Measurements from ENCODE around the gene TMEM74B. TPM values are rescaled to one million over a fixed set of nuclear protein-coding genes. Genes with fewer than 3 reads are reported as not detected.

TMEM74B gene
- polyA plus RNA-seq, 5 donors: 10.3 to 16.0 (median 12.1) TPM

DNA sequence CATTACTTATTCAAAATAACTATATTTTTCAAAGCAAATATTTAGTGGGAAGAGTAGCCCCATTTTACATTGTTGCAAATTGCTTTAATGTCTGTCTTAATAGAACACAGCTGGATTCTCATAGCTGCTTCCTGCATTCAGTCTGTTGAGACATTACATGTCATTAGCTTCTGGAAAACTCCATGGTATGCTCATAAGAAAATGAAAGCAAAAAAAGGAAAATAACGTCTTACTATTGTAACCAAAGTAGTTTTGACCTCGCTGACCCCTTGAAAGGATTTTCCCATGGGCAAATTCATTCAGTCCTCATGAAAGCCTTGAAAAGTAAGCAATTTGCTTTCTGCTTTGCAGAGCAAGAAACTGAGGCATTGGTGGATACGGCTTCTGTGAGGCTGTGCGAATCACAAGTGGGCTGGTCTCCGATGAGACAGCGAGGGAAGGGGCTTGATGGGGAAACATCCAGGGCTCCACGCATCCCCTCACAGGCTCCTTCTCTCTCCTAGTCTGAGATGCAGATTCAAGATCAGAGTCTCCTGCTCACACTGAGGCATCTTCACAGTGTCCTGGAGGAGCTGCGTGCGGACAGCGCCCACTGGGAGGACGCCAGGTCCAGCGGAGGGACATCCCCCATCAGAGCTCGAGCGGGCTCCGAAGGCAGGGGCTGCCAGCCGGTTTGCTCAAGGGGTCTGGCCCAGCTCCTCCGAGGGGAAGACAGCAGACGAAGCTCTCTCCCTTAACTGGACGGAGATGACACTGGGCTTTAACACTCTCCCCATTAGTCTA, 21.8 kb upstream of the TMEM74B start:
- DNase-seq: peak in 1 of 2 donors; percentile 26

DNA sequence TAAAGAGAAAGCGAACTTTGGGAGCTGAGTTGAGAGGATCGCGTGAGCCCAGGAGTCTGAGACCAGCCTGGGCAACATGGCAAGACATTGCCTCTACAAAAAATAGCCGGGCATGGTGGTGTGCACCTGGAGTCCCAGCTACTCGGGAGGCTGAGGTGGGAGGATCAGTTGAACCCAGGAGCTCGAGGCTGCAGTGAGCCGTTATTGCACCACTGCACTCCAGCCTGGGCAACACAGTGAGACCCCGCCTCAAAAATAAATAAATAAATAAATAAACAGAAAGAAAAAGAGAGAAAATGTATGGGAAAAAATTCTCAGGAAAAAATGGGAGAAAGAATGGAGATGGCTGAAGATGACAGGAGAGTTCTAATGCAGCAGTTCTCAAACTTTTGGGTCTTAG, 21.0 kb upstream of the TMEM74B start:
- no peak for DNase-seq

DNA sequence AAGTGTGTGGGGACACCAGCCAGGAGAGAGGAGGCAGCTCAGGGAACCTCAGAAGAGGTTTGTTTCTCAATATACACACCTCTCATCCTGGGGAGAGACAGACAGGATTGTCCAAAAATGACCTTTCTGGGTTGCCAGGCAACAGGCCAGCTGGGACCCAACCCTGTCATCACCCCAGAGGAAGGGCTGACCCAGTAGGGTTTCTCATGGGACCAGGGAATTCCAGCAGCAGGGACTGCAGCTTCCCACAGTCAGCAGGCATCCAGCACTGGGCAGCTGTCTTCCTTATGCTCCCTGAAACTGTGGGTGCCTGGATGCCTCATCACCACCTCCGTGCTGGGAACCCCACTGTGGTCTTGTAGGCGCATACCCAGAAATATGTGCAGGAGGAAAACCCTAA, 19.8 kb upstream of the TMEM74B start:
- DNase-seq: no peak

DNA sequence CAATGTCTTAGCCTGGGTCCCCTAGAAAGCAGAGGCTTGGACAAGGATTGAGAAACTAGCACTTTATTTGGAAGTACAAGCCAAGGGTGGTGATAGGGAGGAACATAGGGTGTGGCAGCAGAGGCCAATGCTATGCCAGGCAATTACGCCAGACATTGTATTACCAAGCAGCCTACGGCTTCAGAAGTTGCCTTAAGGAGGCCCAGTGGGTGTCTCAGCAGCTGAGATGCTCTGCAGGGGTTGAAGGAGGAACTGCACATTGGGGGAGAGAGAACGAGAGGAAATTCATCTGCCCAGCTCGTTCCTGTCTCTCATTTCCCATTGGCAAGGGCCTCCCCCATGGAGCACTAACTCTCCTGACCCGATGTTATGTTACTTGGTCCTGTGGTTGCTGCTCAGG, 19.3 kb upstream of the TMEM74B start:
- DNase-seq: no peak

DNA sequence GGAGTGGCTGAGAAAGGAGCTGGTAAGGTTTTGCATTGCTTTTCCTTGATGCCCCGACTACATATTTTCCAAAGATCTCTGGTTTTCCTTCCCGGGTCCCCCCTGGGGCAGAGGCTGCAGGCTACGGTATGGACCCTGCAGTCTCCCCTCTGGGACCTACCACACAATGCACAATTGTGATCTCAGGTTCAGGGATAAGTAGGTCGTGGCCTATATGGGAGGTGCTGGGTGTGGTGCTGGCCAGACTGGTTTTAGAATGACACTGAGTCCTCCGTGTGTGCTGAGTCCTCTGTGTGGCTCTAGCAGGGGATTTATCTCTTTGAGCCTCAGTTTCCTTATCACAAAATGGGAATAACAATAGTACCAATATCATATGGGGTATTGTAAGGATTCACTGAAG, 18.8 kb upstream of the TMEM74B start:
- DNase-seq: no peak

DNA sequence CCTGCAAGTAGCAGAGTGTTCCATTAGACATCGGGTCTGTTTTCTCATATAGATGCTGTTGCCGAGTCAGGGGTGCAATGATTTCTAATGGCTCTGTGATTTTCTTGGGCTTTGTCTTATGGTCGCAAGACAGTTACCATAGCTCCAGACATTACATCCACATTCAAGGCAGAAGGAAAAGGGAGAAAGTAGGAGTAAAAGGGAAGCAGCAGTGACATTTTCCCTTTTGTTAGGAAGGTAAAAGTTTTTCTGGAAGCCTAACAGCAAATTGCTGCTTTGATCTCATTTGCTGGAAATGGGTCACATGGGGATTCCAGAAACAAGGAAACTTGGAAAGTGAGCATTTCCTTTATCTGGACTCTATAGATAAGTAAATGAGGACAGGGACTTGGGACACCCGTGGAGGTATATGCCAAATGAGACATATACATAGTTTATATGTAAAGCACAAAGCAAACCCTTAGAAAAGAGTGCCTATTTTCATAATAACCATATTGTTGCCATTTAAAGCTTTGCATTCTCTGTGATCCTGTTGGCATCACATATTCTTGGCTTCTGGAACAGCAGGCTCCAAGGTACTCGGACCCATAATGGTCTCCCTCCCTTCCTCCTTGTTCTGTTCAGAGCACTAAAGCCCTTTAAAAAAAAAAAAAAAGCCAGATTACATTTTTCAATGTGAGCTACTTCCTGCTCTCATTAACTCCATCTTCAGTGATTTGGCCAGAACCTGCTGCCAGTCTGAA, 18.2 kb upstream of the TMEM74B start, which contains the start of gene C20orf202:
C20orf202 (plus strand) TSS at position 693 of the 743 bp plus-strand sequence. CDS start 132 bp downstream, outside the sequence.
- no peak for DNase-seq

DNA sequence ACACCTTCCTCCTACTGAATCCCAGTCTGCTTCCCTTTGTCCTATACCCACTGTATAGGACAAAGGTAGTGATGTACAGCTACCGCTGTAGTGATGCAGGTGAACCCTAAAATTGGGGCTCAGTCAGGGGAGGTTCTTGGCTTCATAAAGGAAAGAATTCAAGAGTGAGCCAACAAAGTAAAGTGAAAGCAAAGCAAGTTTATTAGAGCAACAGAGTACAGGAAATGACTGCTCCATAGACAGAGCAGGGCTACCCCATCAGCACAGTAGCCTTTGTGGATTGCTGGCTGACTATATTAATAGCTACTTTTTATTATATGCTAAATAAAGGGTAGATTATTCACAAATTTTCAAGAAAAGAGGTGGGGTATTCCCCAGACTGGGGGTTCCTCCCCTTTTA, 15.2 kb upstream of the TMEM74B start:
- DNase-seq: no peak

DNA sequence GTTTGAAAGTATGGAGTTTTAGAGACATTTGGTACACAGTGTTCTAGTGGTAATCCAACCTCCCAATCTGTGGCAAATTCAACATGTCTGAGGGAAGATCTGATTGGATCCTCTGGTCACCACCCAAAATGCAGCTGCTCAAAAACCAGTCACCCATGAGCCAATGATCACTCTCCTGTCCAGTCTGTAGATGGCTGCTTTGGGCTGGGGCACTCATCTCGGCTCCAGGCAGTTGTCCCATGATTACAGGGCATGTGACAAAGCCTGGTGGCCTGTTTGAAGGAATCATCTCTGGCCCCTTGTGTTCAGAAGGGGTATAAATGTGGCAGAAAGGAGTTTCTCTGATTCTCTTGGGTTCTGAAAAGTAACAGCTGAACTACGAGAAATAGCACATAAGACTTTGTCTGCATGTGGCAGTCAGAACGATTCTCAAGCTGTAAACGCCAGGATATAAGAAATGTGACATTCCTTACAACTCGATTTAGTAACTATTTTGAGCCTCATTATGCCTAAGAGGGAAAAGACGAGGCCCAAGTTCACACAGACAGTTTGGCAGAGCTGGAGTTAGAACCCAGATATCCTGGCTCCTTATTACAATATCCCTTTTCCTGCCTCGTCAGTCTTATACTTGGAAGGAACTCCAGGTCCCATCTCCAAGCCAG, 14.6 kb upstream of the TMEM74B start:
- DNase-seq: peak; percentile 33 to 55

DNA sequence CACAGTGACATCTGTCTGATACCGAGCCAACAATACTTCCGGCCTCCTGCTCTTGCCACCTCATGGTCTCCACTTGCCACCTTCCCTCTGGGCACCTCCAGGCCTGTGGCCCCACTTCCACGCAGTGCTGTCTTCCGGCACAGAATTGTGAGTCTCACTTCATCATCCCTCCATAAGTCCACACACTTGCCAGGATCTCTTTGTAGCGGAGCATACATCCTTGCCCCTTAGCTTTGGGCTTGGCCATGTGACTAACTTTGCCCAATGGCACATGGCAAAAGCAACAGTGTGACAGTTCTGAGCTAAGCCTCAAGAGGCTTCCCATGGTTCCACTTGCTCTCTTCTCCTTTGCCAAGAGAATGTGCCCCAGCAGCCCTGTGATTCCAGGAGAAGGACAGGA, 14.0 kb upstream of the TMEM74B start:
- DNase-seq: no peak

DNA sequence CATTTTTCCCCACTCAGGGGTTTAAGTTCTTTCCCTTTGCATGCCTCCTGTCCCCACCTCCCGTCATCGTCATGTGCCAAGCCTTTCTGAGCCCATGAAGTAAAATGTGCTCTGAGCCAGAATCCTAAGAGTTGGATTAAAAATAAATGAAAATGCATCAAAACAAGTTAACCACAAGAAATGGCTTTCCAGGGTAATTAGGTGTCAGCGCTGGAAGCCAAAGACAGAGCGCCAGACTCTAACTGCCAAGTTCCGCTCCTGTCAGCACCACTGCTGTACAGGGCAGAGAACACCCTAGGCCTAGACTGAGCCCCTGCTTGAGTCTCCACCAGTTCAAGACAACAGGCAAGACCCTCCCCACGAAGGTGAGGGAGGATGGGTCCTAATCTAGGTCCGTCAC, 13.0 kb upstream of the TMEM74B start:
- peak; percentile 74 to 78 for DNase-seq

DNA sequence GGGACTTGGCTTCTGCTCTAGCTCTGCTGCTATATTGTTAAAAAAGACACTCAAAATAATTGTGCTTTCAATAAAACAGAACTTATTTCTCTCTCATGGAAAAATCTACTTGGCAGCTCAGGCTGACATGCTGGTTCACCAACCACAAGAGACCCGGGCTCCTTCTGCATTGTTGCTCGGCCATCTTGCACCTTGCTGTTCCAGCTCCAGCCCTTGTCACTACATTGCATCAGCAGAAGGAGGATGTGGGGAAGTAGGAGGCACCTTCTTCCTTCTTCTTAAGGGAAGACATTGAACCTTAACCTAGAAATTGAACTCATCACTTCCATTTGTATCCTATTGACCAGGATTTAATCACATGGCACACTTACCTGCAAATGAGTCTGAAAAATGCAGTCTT, 11.9 kb upstream of the TMEM74B start:
- DNase-seq: no peak

DNA sequence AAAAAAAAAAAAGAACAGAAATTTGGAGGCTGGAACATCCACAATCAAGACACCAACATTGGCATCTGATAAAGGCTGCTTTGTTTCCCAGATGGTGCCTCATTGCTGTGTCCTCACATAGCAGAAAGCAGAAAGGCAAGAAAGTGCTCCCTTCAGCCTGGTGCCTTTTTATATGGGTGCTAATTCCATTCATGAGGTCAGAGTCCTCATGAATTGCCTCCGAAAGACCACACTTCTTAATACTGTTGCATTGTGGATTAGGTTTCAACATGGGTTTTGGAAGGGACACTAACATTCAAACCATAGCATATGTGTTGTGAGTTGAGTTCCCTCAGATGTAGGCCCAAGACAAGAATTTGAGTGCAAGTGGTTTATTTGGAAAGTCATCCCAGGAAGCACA, 10.4 kb upstream of the TMEM74B start:
- no peak for DNase-seq

DNA sequence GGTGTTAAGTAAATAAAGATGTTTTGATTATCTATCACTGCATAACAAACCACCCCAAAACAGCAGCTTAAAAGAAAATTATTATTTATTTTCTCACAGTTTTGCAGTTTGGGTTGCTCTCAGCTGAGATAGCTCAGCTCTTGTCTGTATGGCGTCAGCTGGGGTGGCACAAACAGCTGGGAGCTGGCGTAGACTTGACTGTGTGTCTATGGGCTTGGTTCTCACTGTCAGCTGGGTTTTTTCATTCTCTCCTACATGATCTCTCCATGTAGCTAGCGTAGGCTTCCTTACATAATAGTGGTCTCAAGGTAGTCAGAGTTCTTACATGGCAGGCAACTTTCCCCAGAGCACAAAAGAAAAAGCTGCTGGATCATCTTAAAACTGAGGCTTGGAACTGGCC, 6.5 kb upstream of the TMEM74B start:
- peak; percentile 73 for DNase-seq

DNA sequence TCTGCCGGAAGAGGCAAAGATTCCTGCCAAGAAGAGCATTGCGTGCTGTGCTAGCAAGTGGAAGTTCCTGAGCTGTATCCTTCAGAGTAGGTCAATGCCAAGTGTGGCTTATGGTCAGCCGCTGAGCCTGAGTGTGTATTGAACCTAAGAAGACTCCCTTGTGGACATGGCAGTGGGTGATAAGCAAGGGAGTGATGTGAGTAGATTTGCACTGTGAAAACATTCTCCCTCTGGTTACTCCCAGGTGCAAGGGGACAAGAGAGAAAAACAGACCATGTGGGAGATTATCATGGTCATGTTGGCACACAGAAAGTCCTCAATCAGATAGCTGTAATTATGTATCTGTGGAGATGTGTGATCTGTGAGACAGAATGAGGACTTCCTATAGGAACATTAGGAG, 6.1 kb upstream of the TMEM74B start:
- no peak for DNase-seq

DNA sequence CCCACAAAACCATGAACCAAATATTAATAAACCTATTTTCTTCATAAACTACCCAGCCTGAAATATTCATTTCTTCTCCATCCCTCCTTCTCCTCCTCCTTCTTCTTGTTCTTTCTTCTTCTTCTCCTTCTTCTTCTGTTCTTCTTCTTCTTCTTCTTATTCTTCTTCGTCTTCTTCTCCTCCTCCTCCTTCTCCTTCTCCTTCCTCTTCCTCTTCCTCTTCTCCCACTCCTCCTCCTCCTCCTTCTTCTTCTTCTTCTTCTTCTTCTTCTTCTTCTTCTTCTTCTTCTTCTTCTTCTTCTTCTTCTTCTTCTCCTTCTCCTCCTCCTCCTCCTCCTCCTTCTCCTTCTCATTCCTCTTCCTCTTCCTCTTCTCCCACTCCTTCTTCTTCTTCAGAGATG, 5.0 kb upstream of the TMEM74B start:
- no peak for DNase-seq

DNA sequence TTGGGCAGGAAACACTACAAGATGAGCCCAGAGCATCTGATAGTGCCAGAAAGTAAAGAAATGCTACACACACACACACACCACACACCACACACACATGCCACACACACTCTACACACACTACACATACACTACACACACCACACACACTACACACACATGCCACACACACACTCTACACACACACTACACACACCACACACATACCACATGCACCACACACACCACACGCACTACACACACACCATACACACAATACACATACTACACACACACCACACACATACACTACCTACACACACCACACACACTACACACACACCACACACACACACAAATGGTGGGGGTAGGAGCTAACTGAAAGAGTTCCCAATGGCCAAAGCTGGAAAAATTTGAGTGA, 3.6 kb upstream of the TMEM74B start:
- DNase-seq: no peak

DNA sequence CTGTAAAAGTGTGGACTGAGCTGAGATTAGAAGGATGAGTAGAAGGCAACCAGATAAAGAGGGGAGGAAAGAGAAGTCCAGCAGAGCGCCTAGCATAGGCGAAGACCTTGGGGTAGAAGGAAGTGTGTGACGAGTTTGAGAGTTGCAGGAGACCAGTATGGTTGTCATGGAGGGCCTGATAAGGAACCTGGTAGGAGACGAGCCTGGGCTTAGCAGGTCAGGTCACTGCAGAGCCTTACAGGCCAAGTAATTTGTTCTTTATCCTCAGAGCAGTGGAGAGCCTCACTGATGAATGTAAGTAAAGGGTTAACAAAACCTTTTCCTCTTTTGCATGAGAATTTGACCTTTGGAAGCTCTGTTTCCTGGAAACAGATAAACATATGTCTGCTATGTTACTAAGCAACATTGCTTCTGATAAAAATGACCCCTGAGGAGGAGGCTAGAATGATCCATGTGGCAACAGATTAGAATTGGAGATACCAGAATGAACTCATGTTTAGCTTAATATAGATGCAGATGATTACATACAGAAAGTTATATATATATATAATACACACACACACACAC, 2.9 kb upstream of the TMEM74B start:
- DNase-seq: no peak

DNA sequence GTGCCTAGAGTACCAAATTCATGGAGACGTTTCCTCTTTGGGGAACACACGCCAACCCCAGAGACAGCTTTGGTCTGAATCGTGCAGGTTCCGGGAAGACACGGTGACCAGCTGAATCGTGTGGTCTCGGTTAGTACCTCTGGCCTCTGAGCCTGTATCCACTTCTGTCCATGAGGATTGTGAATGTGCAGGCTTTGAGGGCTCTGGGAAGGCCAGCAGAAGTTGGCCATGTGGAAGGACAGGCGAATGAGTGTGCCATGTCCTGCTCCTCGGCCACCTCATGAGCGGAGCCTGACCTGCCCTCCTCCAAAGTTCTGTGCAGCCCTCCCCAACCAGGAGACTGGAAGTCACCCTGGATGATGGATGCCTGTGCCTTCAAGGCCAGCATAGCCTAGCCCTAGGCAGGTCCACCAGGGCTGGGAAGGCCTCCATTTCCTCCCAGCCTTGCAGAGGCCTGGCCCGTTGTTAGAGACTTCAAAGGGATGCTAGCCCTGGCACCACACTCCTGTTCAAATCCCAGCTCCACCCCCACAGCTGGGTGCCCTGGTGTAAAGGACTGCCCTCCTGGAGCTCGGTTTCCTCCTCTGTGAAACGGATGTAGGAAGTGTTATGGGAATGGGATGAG, 1.7 kb upstream of the TMEM74B start:
- DNase-seq: no peak

DNA sequence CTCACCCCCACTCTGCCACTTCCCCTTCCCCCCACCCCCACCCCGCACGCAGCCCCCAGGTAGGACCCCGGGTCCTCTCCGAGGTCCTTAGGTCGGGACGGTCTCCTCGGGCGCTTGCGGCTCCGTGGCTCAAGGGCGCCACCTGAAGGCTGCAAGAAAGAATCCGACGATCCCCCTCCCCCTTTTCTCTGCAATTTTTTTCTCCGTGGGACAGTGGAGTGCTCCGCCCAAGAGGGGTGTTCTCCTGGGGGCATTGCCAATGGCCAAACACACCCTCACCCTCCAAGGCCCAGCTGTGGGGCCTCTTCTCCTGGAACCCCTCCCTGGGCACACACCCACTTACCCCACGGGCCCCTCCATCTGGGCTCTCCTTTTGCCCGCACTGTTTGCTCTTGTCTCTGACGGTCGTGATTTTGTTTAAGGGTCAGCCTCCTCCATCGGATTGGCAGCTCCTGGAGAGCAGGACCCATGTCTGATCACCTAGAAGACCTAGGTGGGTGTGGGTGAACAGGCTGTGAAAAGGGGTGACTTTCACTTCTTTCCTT, 1.1 kb upstream of the TMEM74B start:
- peak in 1 of 2 donors; percentile 26 for DNase-seq

DNA sequence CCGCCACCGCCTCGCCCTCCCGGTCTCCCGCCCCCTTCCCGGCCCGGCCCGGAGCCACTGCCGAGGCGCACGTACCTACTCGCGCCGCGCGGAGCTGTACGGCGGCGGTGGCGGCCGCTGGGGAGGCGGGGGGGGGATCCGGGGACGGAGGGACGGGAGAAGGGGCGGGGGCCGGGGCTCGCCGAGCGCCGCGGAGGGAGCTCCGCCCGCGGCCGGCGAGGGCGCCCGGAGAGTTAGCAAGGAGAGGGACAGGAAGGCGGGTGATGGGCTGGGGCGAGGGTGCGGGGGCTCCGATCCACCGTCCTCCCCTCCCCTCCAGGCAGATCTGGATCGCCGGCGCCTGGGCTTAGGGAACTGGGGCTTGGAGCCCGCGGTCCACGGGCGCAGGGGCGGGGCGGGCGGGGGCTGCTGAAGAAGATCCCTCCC, 548 bp upstream of the TMEM74B start:
- no peak for DNase-seq

DNA sequence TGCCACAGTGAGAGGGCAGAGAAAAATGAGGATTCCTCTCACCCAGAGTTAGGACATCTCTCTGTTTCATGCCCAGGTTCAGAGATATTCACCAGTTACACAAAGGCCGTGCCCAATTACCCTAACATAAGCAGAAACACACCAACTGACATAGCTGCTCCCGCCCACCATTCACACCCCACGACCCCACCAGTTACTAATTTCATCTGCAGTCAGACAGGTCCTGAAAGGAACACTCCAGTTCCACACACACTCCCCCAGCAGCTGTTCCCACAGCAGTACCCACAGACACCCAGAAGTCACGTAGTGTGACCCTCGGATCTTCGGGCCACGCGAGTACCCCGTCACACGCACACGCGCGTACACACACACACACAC, 532 bp downstream of the TMEM74B start:
- no peak for DNase-seq

DNA sequence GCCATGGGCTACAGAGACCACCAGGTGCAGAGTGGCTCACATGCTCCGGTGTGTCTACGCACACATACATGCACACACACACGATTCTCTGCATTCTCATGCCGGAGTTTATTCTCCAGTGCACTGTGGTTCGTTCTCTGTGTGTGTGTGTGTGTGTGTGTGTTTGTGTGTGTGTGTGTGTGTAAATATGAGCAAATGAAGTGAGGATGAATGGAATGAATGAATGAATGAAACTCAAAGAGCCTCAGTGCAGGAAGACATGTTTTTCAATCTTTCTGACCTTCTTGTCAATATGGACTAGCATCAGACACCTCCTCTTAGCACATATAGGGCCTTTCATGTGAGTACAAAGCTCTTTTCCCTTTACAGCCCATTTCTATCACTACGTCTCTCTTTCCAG, 1.6 kb downstream of the TMEM74B start:
- no peak for DNase-seq
